A204.1 (cell line): ENCODE data around the gene SIRT6.
"Not testable (repeated sequence)": the region's sequence is repeated elsewhere in the genome, so short reads cannot be mapped to it uniquely, and the experiment has no call there.

Source experiments
- FAIRE-seq: peaks from 2 replicates; lab custom pipeline; 2012; peaks lifted over from hg19 to GRCh38; lab: Jason Lieb, UNC

Gene SIRT6

GRCh38 chr19:4199699-4200293, 17.4 kb upstream of the SIRT6 start:
- no peak for FAIRE-seq

DNA sequence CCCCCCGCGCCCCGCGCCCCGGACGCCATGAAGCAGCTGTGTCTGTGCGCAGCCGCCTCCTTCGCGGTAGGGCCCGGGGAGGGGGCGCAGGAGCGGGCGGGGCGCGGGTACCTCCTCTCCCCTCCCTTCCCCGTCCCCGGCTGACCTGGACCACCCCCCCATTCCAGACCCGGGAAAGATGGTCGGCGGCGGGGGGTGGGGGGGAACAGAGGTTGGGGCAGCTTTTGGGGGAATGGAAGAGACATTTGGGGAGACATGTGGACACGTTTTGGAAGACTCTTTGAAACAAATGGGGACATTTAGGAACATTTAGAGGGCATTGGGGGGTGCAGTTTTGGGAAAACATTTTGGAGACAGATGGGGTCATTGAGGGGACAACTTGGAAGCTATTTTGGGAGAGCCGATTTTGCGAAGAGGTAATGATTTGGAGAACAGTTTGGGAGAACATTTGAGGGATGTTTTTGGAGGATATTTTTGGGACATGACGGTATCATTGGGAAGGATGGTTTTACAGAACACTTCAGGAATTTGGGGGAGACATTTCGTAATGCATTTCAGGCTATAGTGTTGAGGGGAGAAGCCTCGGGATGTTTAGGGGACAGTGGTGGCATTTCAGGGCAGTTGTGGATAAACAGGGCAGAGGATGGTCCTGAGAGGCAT, 16.2 kb upstream of the SIRT6 start:
- no peak for FAIRE-seq

- no peak for FAIRE-seq
These were observed 15.5 kb upstream of the SIRT6 start for GRCh38 chr19:4197625-4198466.

DNA sequence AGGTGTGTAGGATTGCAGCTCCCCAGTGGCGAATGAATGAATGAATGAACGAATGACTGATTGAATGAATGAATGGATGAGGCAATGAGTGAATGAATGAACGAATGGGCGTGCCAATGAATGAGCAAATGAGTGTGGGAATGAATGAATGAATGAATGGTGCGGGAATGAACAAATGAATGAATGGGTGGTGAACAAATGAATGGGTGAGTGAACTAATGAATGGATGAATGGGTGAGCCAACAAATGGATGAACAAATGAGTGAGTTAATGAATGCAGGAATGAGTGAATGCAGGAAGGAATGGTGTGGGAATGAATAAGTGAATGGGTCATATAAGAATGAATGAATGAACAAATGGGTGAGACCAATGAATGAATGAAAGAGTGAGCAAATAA, 14.9 kb upstream of the SIRT6 start:
- FAIRE-seq, result no peak

DNA sequence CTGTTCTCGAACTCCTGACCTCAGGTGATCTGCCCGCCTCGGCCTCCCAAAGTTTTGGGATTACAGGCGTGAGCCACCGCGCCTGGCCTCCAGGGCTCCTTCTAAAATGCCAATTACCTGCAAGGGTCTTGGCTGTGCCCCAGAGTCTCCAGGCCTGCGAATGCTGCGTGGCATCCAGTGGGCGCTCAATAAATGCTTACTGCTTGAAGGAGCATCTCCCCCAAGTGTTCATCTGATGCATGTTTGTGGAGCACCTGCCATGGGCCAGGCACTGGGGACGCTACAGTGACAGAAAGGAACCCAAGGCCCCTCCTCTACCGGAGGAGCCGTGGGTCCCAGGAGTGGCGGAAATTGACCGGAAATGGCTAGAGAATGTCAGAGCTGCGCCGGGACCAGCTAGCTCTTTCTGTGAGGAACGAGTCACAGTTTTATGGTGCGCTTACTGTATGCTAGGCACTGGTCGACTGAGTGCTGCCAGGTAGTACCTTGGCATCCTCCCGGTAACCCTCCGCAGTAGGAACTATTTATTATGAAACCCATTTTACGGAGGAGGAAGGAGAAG, 14.3 kb upstream of the SIRT6 start:
- FAIRE-seq, result no peak

- FAIRE-seq, result no peak
These were observed 13.6 kb upstream of the SIRT6 start for GRCh38 chr19:4196009-4196408.

DNA sequence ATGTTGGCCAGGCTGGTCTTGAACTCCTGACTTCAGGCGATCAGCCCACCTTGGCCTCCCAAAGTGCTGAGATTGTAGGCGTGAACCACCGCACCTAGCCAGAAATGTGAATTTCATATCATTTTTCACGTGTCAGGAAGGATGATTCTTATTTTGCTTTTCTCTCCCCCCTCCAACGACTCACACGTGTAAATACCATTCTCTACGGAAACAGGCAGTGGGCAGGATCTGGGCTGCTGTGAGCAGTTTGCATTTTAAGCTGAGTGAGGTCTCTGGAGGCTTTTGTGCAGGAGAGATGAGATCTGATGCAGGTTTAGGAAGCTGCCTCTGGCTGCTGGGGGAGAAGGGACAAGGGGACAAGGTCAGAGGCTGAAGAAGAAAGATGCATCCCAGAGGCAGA, 12.0 kb upstream of the SIRT6 start:
- no peak for FAIRE-seq

- FAIRE-seq, result not testable (repeated sequence)
These were observed 10.2 kb upstream of the SIRT6 start for GRCh38 chr19:4192537-4192936.

DNA sequence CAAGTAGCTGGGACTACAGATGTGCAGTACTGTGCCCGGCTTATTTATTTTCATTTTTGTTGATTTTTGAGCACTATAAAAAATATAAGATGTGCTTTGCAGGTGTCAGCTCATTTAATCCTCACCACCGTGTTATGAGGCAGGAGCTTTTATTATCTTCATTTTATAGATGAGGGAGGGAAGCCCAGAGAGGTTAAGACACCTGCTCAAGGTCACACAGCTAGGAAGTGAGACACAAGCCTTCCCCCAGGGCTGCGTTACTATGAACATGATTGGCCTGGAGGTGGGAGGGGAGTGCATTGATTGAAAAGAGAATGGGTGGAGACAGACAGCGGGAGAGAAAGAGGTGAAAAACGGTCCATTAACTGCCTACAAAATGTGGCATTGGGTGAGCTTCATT, 7.3 kb upstream of the SIRT6 start:
- FAIRE-seq, result no peak

DNA sequence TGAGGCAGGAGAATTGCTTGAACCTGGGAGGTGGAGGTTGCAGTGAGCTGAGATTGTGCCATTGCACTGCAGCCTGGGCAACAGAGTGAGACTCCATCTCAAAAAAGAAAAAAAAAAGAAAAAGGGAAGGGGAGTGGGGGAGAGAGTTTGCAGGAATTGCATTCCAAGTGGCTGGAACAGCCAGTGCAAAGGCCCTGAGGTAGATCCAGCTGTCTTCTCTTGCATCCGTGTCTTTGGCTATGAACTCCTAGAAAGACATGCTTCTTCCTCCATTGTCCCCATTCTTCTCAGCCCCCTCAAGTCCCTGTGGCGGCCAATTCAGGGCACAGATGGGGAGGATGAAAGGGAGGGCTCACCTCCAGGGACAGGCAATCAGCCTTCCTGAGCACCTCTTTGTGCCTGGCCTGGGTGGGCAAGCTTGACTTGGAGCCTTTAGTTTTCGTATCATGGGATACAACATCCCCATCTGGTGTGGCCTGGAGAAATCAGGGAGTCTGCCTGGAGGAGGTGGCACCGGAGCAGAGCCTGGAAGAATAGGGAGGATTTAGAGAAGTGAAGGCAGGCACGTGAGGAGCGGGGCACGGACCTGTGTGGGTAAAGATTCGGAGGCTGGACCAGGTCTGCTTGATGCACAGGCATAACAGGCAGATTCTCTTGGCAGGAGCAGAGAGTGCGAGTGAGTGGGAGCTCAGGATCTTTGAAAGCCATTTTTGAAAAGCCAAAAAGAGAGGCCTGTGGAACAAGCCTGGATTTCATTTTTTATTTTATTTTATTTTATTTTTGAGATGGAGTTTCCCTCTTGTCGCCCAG, 5.2 kb upstream of the SIRT6 start:
- FAIRE-seq, result no peak

GRCh38 chr19:4186087-4186993, 4.0 kb upstream of the SIRT6 start:
- no peak for FAIRE-seq

DNA sequence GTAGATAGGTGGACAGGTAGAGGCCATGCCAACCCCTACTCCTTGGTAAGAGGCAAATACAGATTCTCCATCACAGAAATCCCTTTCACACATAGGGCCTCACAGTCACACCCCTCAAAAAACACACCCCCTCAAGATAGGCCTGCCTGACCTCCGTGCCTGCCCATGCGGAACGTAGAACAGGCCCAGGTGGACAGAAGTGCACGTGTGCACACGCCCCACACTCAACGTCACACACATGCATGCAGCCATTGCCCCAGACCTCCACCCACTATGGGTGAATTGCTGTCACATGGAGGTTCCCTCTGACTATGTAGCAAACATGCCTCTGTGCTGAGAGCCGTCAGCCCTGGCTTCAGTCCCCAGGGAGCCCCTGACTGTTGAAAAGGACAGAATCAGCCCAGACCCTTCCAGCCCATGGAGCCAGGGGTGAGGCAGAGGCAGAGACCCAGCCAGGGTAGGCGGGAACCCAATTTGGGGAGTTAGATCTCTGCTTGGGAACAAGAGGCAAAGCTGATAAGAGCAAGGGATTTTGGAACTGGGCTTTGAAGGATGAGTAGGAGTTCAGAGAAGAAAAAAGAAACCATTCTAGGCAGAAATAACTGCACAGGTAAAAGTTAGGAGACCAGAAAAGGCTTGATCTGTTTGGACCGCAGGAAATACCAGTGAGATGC, 3.2 kb upstream of the SIRT6 start:
- no peak for FAIRE-seq

DNA sequence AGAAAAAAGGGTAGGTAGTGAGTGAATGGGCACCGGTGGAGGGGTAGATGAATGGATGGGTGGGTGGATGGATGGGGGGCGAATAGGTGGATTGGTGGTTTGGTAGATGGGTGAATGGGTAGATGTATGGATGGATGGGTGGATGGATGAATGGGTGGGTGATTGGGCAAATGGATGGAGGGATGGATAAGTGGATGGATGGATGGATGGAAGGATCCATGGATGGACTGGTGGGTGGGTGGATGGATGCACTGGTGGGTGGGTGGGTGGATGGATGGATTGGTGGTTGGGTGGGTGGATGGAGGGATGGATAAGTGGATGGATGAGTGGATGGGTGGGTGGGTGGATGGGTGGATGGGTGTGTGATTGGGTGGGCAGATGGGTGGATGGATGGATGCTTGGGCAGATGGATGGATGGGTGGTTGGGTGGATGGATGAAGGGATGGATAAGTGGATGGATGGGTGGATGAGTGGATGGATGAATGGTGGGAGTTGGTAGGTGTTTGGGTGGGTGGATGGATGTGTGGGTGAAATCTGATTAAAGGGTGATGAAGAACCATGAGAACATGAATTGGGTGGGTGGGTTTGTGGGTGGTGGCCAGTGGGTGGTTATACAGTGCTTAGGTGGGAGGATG, 2.5 kb upstream of the SIRT6 start:
- FAIRE-seq, result no peak

DNA sequence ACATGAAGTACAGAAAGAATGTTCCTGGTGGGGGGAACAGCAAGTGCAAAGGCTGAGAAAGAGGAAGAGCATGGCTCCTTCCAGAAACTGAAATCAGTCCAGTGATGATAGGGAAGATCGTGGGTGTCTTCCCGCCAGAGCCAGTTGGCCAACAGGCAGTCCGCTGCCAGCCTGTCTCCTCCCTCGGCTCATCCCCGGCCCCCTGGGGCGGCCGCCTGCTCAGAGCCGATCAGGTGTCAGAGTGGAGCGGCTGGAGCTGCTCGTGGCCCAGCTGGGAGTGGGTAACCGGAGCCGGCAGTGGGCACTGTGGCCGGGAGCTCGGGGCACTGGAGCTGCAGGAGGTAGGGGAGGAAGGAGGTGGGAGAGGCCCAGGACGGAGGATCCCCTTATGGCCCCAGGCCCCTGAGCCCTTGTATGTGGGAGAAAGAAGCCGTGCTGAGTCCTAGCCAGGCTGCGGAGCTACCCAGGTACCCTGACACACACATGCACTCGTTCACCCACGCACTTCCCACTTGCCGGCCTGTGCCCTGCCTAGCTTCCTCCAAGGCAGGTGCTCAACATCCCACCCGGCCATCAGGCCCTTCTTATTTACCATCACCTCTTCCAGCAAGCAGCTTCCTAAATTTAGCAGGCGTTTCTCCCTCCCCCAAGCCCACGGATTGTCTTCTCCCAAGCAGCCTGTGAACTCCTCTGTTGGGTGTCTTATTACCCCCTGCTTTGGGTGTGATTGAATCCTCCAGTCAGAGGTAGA, 1.8 kb upstream of the SIRT6 start:
- no peak for FAIRE-seq

GRCh38 chr19:4181053-4181508, 1.3 kb downstream of the SIRT6 start:
- no peak for FAIRE-seq

GRCh38 chr19:4178990-4179389, 3.4 kb downstream of the SIRT6 start:
- FAIRE-seq, result no peak

DNA sequence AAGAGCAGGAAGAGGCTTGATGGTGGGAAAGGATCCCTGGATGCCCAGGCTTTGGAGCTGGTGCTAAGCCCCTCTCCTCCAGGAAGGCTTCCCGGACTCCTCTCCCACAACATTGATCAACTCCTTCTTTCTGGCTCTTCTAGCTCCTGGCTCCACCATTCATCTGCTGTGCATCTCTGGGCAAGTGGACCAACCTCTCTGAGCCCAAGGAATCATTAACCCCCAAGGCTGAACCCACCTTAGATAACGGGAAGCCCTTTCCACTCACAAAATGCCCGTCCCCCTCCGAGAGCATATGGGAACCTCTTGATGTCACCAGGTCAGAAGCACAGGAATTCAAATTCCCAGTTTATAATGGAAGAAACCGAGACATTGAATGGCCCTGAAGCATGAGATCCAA, 5.2 kb downstream of the SIRT6 start:
- no peak for FAIRE-seq

GRCh38 chr19:4175669-4175931, 6.8 kb downstream of the SIRT6 start:
- FAIRE-seq, result no peak

DNA sequence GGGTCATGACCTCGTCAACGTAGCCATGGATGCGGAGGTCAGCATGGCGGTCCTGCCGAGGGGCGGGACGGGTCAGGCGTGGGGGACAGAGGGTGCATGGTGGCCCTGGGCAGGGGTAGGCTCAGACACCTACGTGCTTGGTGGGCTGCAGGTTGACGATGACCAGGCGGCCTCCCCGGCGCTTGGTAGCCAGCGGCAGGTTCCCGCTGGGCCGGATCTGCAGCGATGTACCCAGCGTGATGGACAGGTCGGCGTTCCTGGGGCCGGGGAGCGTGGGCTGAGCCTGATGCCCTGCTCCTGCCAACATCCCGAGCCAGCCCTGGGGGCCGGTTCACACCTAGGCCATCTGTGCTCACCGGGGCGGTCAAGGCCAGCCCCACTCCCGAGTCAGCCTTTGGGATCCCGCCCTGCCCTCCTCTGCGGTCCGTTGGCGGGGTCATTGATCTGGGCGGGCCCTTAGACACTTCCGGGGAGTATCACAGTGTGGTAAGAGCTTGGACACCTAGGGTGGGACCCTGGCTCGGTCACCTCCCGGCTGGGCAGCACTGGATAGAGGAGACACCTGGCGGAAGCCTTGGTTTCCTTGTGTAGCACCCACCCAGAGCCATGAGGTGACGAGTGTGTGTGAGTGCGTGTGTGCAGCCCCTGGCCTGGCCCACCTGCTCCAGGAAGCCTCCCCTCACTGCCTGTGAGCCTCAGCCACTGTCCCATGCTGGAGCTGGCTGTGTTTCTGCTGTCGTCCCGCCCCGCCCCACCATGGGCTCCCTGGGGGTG, 7.3 kb downstream of the SIRT6 start:
- FAIRE-seq, result no peak
